Stimulated activated CD4-positive, alpha-beta T cell treated with anti-CD3 and anti-CD28 coated beads, Interleukin-4, amount 100 ng/mL, for 1 hour (primary cell): ENCODE data around the gene GALNT3.
A peak's percentile ranks its signal among the peaks of the same experiment; 100 is the strongest.

Experiments used
- DNase-seq: peaks from one replicate; pipeline ENCODE4 v3.0.0-alpha.2; 2020

The GALNT3 gene

DNA sequence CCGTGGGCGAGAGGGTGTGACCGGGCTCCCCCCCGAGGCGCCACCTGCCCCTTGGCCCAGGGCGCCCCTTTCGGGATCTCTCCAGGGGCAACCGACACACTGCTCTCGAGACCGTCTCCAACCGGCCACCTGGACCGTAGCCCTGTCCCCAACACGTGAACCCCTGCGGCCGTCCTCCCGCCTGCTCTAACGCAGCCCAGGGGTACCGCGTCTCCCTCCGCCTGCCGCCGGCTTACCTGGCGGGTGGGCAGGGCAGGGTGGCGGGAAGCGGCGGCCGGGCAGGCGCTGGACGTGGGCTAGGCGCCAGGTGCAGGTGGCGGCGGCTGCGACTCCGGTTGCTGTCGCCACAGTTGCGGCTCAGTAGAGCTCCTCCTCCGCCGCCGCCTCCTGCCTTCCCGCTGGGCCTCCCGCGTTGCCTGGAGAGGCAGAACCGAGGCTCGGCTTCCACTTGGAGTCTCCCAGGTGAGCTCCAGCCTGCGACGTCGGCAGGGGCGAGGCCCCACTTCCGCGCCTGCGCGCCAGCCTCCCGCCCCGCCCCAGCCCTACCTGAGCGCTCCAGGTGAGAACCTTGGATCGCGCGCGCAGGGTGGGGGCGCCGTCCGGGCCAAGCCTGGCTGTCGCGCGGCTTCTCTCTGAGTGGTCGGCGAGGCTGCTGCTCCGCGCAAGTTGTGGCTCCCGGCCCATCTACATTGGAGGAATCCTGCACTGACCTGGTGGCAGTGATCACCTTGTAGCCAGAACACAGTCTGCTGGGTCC is at the start of gene GALNT3:
TSS of gene GALNT3 (minus strand) at position 469 of the 757 bp plus-strand sequence. CDS start 23,547 bp downstream, outside the sequence.
- DNase-seq: peak; percentile 31

- DNase-seq: no peak
Measured at GRCh38 chr2:165843351-165843750, 49.3 kb upstream of the GALNT3 start.

DNA sequence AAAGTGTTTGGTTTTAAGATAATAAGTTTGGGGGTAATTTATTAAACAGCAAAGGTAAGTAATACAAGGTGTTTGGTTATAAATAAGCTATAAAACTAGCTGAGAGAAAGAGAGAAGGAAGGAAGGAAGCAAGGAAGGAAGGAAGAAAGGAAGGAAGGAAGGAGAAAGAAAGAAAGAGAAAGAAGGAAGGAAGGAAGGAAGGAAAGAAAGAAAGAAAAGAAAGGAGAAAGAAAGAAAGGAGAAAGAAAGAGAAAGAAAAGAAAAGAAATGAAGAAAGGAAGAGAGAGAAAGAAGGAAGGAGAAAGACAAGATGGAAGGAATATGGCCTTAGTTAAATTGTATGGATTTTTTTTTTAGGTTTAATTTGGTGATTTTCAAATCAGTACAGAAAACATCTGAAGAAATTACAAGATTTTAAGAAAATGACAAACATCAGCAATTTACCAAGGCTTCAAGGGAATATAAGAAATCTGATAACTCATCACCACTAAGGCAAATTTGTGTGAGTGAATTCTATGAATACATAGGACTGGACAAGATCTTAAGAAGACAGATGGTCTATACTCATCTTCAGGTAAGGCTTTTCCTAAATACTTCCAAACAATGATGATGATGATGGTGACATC is 46.4 kb upstream of the GALNT3 start:
- no peak for DNase-seq

DNA sequence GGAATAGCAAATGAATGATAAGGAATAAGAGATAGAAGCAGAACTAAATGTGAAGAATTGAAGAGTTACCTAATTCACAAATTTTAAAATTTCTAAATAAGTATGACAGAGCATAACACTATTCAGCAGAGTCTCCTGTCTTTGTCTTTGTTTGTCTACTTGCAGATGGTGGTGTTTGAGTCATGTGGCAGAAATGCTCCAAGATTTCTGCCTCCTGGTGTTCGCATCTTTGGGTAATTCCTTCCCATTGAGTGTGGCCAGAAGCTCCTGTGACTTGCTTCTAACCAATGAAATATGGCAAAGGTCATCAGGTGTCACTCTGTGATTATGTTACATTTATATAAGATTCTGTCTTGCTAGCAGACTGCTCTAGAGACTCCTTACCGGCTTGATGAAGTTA is 45.6 kb upstream of the GALNT3 start:
- no peak for DNase-seq

DNA sequence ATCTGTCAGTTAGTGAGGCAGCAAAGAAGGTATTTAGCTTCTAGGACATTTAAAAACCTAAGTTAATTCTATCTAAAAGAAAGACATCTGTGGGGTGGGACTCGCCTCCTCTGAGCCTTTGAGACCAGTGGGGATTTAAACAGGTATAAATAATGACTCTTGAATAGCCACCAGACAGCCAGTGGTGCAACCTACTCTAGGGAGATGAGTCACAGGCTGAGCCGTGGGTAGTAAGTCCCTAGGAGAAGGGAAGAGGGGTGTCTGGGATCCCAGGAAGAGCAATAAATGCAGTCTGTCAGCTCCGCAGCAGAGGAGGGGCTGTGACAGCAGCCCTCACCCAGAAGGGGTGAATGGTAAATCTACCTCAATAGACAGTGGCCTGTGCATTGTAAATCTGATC is 43.1 kb upstream of the GALNT3 start:
- DNase-seq: no peak

- no peak for DNase-seq
Measured at GRCh38 chr2:165835363-165835762, 41.3 kb upstream of the GALNT3 start.

DNA sequence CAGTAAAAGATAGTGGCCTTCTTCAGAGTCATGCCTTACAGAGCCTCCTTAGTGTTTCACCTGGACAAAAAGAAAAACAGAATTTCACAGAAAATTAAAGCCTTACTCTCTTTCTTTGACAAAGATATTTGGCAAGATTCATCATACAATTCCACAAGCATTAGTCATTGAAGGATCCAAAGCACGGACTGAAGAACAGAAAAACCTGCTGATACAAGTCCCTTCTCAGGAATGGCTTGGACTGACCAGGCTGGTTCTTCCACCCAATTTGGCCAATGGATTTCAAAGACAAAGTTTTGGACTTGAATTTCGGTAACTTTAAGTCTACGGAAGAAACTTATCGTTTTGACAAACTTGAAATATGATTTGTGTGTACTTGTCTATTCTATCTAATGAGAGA is 39.1 kb upstream of the GALNT3 start:
- DNase-seq: no peak

- DNase-seq: no peak
Measured at GRCh38 chr2:165827921-165828276, 33.9 kb upstream of the GALNT3 start.

- DNase-seq: no peak
Measured at GRCh38 chr2:165827016-165827920, 33.2 kb upstream of the GALNT3 start.

DNA sequence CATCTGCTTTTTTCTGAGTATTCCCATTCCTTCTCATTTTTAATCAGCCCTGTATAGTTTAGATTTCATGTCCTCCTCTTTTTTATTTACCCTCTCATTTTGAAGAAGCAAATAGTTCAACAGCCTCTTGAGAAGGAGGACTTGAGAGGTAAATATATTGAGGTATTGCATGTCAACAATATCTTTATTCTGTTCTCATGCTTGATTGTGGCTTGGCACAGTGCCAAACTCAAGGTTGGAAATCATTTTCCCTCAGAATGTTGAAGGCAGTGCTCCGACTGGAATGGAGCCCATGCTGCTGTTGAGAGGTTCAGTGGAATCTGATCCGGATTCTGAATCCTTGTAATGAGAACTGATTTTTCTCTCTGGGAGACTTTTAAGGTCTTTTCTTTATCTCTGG is 31.0 kb upstream of the GALNT3 start:
- DNase-seq: no peak

- DNase-seq: no peak
Measured at GRCh38 chr2:165820296-165820695, 26.2 kb upstream of the GALNT3 start.

DNA sequence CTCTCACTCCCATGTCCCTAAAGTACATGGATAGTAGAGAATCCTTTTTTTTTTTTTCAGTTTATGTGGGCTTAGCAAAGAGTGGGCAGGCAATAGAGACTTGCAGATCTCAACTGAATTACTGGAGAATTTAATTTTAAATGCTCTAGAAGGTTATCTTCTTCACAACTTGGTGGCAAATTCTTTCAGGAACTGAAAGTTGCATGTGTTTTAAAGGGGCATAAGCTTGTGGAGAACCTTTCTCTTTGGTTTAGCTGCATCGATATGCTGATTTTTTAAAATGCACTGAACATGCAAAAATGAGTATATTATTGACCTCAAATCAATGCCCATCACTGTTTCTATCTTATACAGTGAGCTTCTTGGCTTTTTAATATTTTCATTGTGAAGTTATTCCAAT is 24.9 kb upstream of the GALNT3 start:
- no peak for DNase-seq

- DNase-seq: no peak
Measured at GRCh38 chr2:165815299-165816141, 21.5 kb upstream of the GALNT3 start.

- no peak for DNase-seq
Measured at GRCh38 chr2:165814473-165814872, 20.4 kb upstream of the GALNT3 start.

DNA sequence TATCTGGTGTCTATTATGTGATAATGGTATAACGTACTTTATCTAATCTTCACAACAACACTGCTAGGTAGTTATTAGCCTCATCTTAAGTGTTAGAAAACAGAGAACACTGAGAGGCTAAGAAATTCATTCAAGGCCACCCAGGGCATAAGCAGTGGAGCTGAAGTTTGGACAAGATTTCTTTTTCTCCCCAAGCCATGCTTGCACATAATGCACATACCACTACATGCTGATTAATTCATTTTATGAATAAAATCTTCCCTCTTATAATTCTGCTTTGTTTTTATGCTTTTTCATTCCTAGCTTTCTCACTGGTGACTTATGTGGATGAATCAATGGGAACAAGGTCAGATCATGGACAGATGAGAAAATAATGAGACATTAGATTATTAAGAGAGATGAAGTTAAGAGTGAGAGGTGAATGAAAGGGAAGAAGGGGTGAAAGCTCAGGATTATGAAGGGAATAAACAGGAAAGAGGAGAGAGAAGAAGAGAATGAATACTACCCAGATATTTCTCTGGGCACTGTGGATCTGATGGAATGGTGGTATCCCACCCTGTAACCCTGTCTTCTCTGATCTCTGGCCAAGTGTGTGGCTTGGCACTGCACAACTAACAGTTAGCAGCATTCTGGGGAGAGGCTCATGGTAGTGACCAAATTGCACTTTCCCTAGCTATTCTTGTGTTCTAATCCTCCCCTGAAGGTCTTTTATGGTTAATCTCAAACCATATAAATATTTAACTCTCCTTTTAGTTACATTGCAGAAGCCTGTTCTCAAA is 17.7 kb upstream of the GALNT3 start:
- DNase-seq: no peak

GRCh38 chr2:165810418-165810817 is 16.4 kb upstream of the GALNT3 start:
- no peak for DNase-seq

GRCh38 chr2:165804719-165805118 is 10.7 kb upstream of the GALNT3 start:
- no peak for DNase-seq

- no peak for DNase-seq
Measured at GRCh38 chr2:165803123-165803760, 9.2 kb upstream of the GALNT3 start.

- DNase-seq: no peak
Measured at GRCh38 chr2:165801176-165801575, 7.1 kb upstream of the GALNT3 start.

DNA sequence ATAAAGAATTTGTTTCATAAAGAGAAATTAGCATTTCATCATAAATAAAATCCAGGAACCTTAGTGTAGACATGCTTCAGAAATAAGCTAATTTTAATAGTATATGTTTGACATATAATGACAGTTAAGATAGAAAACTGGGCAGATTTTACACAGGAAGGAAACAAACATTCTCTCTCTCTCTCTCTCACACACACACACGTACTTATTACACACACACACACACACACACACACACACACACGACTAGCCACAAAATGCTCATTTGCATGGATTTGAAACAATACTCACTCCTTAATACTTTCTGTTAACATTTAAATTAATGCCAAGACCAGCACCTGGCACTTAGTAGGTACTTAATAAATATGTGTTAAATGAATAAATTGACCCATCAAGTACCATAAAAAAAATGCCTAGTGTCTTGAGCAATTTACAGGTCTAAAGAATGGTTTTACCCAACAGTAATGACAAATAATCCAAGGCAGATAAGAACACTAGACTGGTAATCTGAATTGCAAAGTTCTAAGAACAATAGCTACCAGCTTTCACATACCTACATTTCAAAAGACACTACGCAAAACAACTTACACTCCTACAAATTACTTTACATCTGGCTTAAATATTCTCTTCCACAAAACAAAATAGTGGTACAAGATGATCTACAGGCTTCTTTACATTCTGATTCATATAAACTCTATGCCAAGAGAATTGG is 2.9 kb upstream of the GALNT3 start:
- no peak for DNase-seq

DNA sequence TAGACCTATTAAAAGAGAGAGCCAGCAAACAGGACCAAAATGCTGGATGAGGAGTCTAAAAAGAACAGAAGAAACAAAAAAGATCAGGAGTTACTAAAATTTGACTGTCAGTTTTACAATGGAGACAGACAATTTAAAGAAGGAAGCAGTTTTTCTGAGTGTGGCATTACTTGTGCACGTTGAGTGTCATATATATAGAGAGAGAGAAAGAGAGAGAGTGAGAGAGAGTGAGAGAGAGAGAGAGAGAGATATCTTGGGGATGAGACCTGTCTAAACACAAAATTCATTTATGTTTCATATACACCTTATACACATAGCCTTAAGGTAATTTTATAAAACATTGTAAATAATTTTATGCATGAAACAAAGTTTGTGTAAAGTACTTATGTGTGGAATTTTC is 2.1 kb upstream of the GALNT3 start:
- DNase-seq: no peak
